Epithelial cell of esophagus (primary cell): ENCODE measurements around the gene CDK4.

Experiments used
- DNase-seq: peaks from one replicate; pipeline ENCODE4 v3.0.0; 2010; ENCODE audit warnings: low read depth
- H3K4me3 ChIP-seq: 2 replicates; pipeline ENCODE4 v1.5.1; 2011; ENCODE audit warnings: mild to moderate bottlenecking, low read length, control low read depth
- TF ChIP-seq, protein P1 (sequence below): IDR thresholded peaks from 2 replicates; pipeline ENCODE4 v1.5.1; 2011; ENCODE audit warnings: low read depth, mild to moderate bottlenecking, low read length, control low read depth, inconsistent platforms; ENCODE audit not compliant: insufficient read depth; ENCODE audit errors: missing control alignments

Gene CDK4

DNA sequence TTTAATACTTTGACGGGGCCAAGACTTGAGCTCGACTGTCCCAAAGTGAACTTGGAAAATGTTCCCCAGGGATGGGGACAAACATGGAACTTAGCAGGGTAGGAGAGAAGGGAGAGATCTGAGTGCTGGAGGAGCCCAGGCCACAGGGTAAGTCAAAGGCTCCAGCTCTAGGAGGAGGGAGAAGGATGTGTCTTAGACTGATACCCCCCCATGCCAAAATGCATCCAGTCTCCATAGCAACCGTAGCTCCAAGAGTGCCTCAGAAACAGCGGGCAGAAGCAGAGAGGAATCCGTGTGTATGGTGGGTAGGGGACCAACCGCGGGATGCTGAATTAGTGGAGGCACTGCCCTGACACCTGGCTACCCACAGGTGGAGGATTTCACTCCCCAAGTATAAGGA lies 12.7 kb downstream of the CDK4 start:
- no peak overlapping the region for H3K4me3 ChIP-seq
- no peak for DNase-seq
- TF ChIP-seq, protein P1, sequence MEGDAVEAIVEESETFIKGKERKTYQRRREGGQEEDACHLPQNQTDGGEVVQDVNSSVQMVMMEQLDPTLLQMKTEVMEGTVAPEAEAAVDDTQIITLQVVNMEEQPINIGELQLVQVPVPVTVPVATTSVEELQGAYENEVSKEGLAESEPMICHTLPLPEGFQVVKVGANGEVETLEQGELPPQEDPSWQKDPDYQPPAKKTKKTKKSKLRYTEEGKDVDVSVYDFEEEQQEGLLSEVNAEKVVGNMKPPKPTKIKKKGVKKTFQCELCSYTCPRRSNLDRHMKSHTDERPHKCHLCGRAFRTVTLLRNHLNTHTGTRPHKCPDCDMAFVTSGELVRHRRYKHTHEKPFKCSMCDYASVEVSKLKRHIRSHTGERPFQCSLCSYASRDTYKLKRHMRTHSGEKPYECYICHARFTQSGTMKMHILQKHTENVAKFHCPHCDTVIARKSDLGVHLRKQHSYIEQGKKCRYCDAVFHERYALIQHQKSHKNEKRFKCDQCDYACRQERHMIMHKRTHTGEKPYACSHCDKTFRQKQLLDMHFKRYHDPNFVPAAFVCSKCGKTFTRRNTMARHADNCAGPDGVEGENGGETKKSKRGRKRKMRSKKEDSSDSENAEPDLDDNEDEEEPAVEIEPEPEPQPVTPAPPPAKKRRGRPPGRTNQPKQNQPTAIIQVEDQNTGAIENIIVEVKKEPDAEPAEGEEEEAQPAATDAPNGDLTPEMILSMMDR, result no peak

DNA sequence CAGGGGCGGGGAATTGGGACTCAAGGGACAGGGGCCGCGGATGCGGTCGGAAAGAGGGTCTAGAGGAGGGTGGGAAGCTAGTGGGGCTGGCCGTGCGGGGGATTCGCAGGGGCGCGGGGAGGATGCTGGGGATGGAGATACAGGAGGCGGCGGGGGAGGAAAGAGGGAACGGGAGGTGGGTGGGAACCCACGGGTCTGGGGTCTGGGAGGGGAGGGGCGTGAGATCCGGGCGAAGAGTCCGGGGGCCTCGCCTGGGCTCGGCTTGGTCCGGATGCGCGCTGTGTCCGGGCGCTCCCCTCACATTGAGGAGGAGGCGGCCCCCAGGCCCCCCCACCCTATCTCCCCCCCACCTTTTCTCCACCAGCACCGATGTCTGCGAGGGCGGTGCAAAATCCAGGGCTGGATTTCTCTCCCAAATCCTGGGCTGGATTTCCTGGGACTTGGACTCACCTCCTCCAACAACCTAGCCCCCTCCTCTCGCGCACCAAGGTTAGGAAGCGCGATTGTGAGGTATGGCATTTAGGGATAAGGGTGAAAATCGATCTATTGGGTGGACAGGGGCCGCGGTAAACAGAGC lies 13.4 kb downstream of the CDK4 start, which contains the start of gene AGAP2:
TSS of gene AGAP2 (minus strand) at position 82 of the 577 bp plus-strand sequence. CDS start 496 bp downstream, outside the sequence.
- no peak within 1 kb of the TSS for H3K4me3 ChIP-seq

DNA sequence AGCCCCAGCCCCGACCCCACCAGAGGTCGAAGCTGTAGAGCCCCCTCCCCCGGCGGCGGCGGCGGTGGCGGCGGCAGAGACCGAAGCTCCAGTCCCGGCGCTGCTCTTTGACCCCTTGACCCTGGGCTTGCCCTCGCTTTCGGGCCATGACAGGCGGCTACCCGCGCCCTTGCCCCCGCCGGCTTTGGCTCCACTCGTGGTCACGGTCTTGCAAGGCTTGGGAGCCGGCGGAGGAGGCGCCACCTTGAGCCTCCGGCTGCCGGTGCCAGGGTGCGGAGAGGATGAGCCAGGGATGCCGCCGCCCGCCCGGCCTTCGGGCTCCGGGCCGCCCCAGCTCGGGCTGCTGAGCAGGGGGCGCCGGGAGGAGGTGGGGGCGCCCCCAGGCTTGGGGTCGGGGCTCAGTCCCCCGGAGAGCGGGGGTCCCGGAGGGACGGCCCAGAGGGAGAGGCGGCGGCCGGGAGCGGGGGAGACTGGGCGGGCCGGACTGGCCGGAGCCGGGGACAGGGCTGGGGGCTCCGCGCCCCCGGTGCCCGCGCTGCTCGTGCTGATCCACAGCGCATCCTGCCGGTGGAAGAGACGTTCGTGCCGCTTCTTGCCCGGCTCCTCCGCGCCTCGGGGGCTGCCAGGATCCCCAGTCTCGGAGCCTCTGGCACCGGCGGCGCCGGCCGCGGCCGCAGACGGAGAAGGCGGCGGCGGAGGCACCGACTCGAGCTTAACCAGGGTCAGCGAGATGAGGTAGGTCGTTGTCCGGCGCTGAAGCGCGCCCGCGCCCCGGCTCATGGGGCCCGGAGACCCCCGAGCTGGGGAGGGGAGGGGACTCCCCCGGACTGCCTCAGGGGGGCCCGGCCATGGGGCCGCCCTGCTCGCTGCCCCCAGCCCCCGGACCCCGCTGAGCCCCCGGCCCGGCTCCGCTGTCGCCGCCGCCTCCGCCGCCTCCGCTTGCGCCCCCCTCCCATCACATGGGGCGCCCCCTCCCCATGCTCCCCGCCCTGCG lies 14.3 kb downstream of the CDK4 start:
- DNase-seq, result no peak
- TF ChIP-seq, protein P1, result peak; percentile 16
- H3K4me3 ChIP-seq, result no peak overlapping the region

More for the DNA sequence above, 13.4 kb downstream of the CDK4 start, which contains the start of gene AGAP2:
- no peak for DNase-seq
- TF ChIP-seq, protein P1, result no peak

DNA sequence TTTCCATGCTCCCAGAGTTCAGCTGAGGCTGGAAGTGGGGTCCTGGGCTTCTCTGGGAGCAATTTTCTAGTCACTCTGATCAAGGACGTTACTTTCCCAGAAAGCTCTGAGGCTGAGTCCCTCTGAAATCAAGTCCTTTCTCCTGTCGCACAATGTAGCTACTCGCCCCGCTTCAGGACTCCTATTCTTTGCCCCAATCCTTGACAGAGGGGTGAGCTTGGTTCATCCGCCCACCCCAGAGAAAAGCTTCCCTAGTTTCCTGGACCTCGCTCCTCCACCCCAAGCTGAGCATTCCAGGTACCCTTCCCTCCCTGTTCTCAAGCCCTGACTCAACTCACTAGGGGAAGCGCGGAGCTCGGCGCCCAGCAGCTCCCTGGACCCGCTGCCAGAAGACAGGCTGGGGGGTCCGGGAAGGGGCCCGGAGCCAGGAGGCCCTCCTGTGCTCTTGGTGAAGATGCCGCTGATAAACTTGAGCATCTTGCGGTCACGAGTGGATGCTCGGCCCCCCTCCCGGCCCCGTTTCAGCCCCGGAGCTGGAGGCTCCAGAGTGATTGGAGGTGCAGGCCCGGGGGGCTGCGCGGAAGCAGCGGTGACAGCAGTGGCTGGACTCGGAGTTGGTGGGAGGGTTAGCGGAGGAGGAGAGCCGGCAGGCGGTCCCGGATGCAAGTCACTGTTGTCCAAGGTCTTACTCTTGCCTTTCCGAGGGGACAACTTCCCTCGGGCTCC lies 15.2 kb downstream of the CDK4 start:
- no peak overlapping the region for H3K4me3 ChIP-seq
- no peak for DNase-seq
- TF ChIP-seq, protein P1, result no peak

DNA sequence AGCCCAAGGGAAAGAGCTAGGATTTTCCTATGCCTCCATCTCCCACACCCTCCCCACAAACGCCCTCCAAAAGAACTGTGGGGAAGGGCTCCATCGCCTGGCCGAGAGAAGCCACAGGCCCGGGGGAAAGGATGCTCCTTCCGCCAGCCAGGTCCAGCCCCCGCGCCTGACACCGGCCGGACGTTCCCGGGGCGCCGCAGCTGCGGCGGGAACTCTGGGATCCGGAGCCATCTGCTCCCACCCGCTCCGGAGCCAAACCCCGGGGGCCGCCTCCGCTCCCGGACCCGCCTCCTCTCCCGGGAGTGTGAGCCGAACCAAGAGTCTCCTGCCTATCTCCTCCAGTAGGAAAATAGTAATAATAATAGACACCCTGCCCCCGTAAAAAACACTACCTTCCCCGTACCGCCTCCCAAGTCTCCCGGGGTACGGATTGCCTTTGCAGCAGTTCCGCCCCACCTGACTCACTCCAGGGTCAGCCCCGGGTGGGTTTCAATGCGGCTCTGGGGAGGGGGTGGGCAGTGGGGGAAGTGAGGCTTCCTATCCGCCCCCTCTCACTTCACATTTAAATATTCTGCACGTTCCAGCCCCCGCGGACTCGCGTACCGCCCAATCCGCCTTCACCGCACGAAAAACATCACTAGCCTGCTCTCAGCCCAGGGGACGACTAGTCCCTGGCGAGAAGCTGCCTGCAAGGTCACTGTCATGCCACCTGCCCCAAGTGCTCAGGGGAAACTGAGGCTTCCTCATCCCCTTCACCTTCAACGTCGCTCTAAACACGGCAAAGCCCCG lies 16.0 kb downstream of the CDK4 start:
- no peak for DNase-seq
- TF ChIP-seq, protein P1, result peak; percentile 21
- no peak overlapping the region for H3K4me3 ChIP-seq

DNA sequence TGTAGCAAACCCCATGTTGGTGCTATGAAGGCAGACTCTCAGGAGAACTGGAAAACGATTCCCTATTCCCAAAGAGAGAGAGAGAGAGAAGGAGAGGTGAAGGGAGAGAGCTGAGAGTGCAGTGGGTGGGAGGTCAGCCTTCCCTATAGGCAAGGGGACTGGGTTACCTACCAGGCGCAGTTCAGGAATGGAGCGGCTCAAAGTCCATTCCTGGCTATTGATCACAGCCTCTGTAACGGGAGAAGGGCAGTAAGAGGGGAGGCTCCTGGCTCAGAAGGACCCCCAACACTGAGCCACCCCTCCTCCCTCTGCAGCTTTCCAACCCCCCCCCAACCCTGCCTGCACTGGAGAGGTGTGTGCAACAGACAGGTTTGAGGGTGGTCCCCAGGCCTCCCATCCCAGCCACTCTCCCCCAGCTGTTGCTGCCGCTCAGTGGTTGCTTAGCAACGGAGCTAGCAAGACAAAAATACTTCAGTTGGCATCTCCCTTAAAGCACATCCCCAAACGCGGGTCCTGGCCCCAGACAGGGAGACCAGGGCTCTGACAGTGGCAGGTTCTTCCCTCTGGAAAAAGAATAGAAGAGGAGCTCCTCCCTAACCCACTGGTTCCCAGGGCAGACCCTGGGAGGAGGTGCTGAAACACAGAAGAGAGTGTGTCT lies 16.8 kb downstream of the CDK4 start:
- TF ChIP-seq, protein P1, result no peak
- DNase-seq, result no peak
- no peak overlapping the region for H3K4me3 ChIP-seq
